ENCODE measurements around the gene MGMT.

Gene MGMT

DNA sequence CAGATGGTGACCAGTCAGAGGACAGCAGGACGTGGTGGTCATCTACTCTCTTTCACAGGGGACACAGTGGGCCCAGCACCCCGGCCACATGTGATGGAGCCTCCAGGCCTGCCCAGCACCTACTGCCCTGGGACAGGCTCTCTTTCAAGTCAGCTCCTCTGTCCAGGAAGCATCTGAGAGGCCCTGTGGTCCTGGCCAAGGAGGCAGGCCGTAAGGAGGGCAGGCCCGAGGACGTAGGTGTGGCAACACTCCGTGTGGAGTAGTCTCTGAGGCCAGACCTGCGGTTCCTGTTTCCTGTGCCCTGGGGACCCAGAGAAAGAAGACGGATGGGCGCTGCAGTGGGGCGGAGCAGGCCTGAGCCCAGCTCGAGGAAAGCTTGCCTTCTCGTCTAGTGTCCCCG, 317.9 kb downstream of the MGMT start:
- H3K4me3 ChIP-seq (replicated peaks; ENCODE audit: insufficient read depth, low read length), result no peak overlapping the region
- 0 out of 2 replicates have a peak, but pooled peaks have one; percentile 25 for TF ChIP-seq SPI1 (IDR thresholded peaks at IDR 0.05; ENCODE audit: borderline replicate concordance, low read depth)
- TF ChIP-seq, protein P1, sequence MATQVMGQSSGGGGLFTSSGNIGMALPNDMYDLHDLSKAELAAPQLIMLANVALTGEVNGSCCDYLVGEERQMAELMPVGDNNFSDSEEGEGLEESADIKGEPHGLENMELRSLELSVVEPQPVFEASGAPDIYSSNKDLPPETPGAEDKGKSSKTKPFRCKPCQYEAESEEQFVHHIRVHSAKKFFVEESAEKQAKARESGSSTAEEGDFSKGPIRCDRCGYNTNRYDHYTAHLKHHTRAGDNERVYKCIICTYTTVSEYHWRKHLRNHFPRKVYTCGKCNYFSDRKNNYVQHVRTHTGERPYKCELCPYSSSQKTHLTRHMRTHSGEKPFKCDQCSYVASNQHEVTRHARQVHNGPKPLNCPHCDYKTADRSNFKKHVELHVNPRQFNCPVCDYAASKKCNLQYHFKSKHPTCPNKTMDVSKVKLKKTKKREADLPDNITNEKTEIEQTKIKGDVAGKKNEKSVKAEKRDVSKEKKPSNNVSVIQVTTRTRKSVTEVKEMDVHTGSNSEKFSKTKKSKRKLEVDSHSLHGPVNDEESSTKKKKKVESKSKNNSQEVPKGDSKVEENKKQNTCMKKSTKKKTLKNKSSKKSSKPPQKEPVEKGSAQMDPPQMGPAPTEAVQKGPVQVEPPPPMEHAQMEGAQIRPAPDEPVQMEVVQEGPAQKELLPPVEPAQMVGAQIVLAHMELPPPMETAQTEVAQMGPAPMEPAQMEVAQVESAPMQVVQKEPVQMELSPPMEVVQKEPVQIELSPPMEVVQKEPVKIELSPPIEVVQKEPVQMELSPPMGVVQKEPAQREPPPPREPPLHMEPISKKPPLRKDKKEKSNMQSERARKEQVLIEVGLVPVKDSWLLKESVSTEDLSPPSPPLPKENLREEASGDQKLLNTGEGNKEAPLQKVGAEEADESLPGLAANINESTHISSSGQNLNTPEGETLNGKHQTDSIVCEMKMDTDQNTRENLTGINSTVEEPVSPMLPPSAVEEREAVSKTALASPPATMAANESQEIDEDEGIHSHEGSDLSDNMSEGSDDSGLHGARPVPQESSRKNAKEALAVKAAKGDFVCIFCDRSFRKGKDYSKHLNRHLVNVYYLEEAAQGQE (IDR thresholded peaks at IDR 0.05; ENCODE audit: insufficient replicate concordance, low read depth), result no peak
- no peak overlapping the region for H3K27ac ChIP-seq (replicated peaks)
- peak; percentile 8 to 48 for DNase-seq (ENCODE audit: low read depth in 1 of 2, low spot score in 1 of 2)
- H3K27me3 ChIP-seq (ENCODE audit: insufficient read depth, poor library complexity, severe bottlenecking), result no peaks in the 10 kb centered on the region

DNA sequence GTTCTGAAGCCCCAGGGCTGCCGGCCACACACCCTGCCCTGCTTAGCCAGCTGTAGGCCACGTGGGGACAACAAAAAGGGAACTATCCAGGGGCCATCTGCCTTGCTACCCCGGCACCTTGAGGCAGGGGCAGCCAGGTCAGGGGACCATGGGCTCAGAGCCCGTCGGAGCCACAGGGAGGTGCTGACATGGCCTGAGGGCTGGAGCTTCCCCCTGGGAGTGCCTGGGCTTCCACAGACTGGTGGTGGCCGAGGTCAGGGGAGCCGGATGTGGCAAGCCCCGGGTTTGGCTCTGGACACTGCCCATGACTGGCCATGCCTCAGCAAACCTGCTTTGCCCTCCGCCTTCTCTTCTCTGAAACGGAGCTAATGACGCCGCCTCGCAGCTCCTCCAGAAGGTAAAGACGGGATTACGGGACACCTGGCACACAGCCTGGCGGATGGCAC, 318.5 kb downstream of the MGMT start:
- no peak overlapping the region for H3K4me3 ChIP-seq (replicated peaks; ENCODE audit: insufficient read depth, low read length)
- peak in 1 of 2 experiments; percentile 8 for DNase-seq (ENCODE audit: low read depth in 1 of 2, low spot score in 1 of 2)
- no peaks in the 10 kb centered on the region for H3K27me3 ChIP-seq (ENCODE audit: insufficient read depth, poor library complexity, severe bottlenecking)
- TF ChIP-seq POLR2AphosphoS5 (IDR thresholded peaks at IDR 0.05; ENCODE audit: low read depth), result no peak
- TF ChIP-seq, protein P1 (IDR thresholded peaks at IDR 0.05; ENCODE audit: insufficient replicate concordance, low read depth), result no peak
- TF ChIP-seq GABPA (IDR thresholded peaks at IDR 0.05; ENCODE audit: low read depth), result no peak
- TF ChIP-seq, protein P2, sequence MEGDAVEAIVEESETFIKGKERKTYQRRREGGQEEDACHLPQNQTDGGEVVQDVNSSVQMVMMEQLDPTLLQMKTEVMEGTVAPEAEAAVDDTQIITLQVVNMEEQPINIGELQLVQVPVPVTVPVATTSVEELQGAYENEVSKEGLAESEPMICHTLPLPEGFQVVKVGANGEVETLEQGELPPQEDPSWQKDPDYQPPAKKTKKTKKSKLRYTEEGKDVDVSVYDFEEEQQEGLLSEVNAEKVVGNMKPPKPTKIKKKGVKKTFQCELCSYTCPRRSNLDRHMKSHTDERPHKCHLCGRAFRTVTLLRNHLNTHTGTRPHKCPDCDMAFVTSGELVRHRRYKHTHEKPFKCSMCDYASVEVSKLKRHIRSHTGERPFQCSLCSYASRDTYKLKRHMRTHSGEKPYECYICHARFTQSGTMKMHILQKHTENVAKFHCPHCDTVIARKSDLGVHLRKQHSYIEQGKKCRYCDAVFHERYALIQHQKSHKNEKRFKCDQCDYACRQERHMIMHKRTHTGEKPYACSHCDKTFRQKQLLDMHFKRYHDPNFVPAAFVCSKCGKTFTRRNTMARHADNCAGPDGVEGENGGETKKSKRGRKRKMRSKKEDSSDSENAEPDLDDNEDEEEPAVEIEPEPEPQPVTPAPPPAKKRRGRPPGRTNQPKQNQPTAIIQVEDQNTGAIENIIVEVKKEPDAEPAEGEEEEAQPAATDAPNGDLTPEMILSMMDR (IDR thresholded peaks at IDR 0.05; ENCODE audit: insufficient read depth, low read length), result no peak
- TF ChIP-seq SPI1 (IDR thresholded peaks at IDR 0.05; ENCODE audit: borderline replicate concordance, low read depth), result no peak
- H3K27ac ChIP-seq (replicated peaks), result no peak overlapping the region

DNA sequence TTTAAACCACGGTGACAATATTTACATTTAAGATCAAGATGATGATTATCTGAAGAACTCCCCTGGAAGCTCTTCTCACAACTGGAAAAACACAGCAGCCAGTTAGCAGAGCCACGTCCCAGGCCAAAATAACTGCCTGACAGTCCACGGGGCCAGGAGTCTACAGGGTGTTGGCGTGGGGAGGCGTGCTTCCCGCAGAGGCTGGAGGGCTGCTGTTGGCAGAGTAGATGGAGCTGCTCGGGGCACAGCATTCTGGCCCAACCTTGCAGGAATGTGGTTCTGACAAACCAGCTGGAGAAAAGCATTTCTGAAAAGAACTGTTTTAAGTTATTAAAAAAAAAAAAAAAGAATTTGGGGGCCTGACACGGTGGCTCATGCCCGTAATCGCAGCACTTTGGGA, 319.2 kb downstream of the MGMT start:
- DNase-seq (ENCODE audit: low read depth in 1 of 2, low spot score in 1 of 2), result no peak
- no peak overlapping the region for H3K27ac ChIP-seq (replicated peaks)
- no peak overlapping the region for H3K4me3 ChIP-seq (replicated peaks; ENCODE audit: insufficient read depth, low read length)
- H3K27me3 ChIP-seq (ENCODE audit: insufficient read depth, poor library complexity, severe bottlenecking), result no peaks in the 10 kb centered on the region
- TF ChIP-seq, protein P1 (IDR thresholded peaks at IDR 0.05; ENCODE audit: insufficient replicate concordance, low read depth), result no peak
- TF ChIP-seq POLR2AphosphoS5 (IDR thresholded peaks at IDR 0.05; ENCODE audit: low read depth) (no peak), SPI1 (IDR thresholded peaks at IDR 0.05; ENCODE audit: borderline replicate concordance, low read depth) (no peak), GABPA (IDR thresholded peaks at IDR 0.05; ENCODE audit: low read depth) (no peak)
- TF ChIP-seq, protein P2 (IDR thresholded peaks at IDR 0.05; ENCODE audit: insufficient read depth, low read length), result no peak
